ENCODE measurements around the gene ABCC1. TPM values are rescaled to one million over a fixed set of nuclear protein-coding genes. Genes with fewer than 3 reads are reported as not detected.

ABCC1 gene
- polyA plus RNA-seq, 1 of the 3 experiments (the other 2 are of a cell fraction): 23.7 TPM

- no peaks in the 10 kb centered on the region for H3K27me3 ChIP-seq (ENCODE audit: insufficient read depth)
- peaks cover 96% of the 10 kb centered on the region for H3K79me2 ChIP-seq (ENCODE audit: insufficient read depth)
- peaks cover 3% of the 10 kb centered on the region; the same call in 1 of the 2 replicates for H4K20me1 ChIP-seq (ENCODE audit: insufficient read depth)
- no peak overlapping the region for H3K27ac ChIP-seq (ENCODE audit: low read depth in 2 of 2, low read length in 1 of 2)
- peaks cover 0 to 9% of the 10 kb centered on the region in 2 experiments for H3K36me3 ChIP-seq (replicated peaks in 1 of 2; ENCODE audit: control insufficient read depth in 1 of 2, insufficient read depth in 2 of 2, low read length in 1 of 2)
- H3F3A ChIP-seq (replicated peaks; ENCODE audit: insufficient read depth): peaks cover 7% of the 10 kb centered on the region
- H3K9ac ChIP-seq: no peak overlapping the region
- TF ChIP-seq NFIC (IDR thresholded peaks at IDR 0.05; ENCODE audit: borderline replicate concordance): no peak
- TF ChIP-seq REST (IDR thresholded peaks at IDR 0.05; ENCODE audit: low read depth, low read length): no peak
- no peak for TF ChIP-seq ELF1 (IDR thresholded peaks at IDR 0.05)
- TF ChIP-seq FOSL2 (IDR thresholded peaks at IDR 0.05; ENCODE audit: borderline replicate concordance, low read depth): no peak
- TF ChIP-seq GATA2 (CRISPR knock-in tag; IDR thresholded peaks at IDR 0.05): no peak
- TF ChIP-seq JUND (IDR thresholded peaks at IDR 0.05): no peak
- TF ChIP-seq SIN3A (IDR thresholded peaks at IDR 0.05; ENCODE audit: borderline replicate concordance, low read depth, low read length): no peak
- TF ChIP-seq MEF2A (IDR thresholded peaks at IDR 0.05; ENCODE audit: borderline replicate concordance, low read depth): no peak
- no peak for TF ChIP-seq MAX (IDR thresholded peaks at IDR 0.05; ENCODE audit: low read depth)
- ChIA-PET POLR2A (no interaction called here), CTCF (interaction anchor here (0.7 kb wide), 1 partner anchor 65 kb away, joined by 5 read pairs; no protein-coding TSS in a partner anchor)
- H3K9me2 ChIP-seq: no peaks in the 10 kb centered on the region
- peaks cover 4 to 8% of the 10 kb centered on the region in 2 experiments; a peak in 3 of 4 replicates for H3K4me1 ChIP-seq (ENCODE audit: control insufficient read depth in 1 of 2, insufficient read depth in 2 of 2, low read depth in 1 of 2, low read length in 1 of 2)
- no peak overlapping the region for H3K4me2 ChIP-seq
- WGBS (ENCODE audit: low lambda C conversion rate): 93% methylated on average over 9 of the region's 9 CpGs
- H3K9me3 ChIP-seq: no peaks in the 10 kb centered on the region
- DNase-seq: no peak
- no peak overlapping the region for H2AFZ ChIP-seq (ENCODE audit: low read depth)
- no peak overlapping the region for H3K4me3 ChIP-seq (ENCODE audit: low read depth in 2 of 2, low read length in 1 of 2)
Measured at GRCh38 chr16:15971440-15971815, 22.0 kb downstream of the ABCC1 start.

GRCh38 chr16:15972046-15972868, 22.8 kb downstream of the ABCC1 start:
- Histone ChIP-seq H3K9me2 (no peaks in the 10 kb centered on the region), H3K27me3 (ENCODE audit: insufficient read depth) (no peaks in the 10 kb centered on the region), H3K4me2 (no peak overlapping the region), H3K9me3 (no peaks in the 10 kb centered on the region), H3F3A (replicated peaks; ENCODE audit: insufficient read depth) (peaks cover 3% of the 10 kb centered on the region), H2AFZ (ENCODE audit: low read depth) (no peak overlapping the region), H3K9ac (no peak overlapping the region), H3K27ac (ENCODE audit: low read depth in 2 of 2, low read length in 1 of 2) (no peak overlapping the region), H3K36me3 (replicated peaks in 1 of 2; ENCODE audit: control insufficient read depth in 1 of 2, insufficient read depth in 2 of 2, low read length in 1 of 2) (peaks cover 0 to 13% of the 10 kb centered on the region in 2 experiments), H4K20me1 (ENCODE audit: insufficient read depth) (peaks cover 3% of the 10 kb centered on the region; the same call in 1 of the 2 replicates), H3K79me2 (ENCODE audit: insufficient read depth) (peaks cover 96% of the 10 kb centered on the region), H3K4me3 (ENCODE audit: low read depth in 2 of 2, low read length in 1 of 2) (no peak overlapping the region), H3K4me1 (ENCODE audit: control insufficient read depth in 1 of 2, insufficient read depth in 2 of 2, low read depth in 1 of 2, low read length in 1 of 2) (no peaks in the 10 kb centered on the region; a peak in 1 of 4 replicates)
- TF ChIP-seq REST (IDR thresholded peaks at IDR 0.05; ENCODE audit: low read depth, low read length) (no peak), POLR2AphosphoS5 (IDR thresholded peaks at IDR 0.05; ENCODE audit: low read depth, low read length) (no peak), GATA2 (CRISPR knock-in tag; IDR thresholded peaks at IDR 0.05) (no peak), MAX (IDR thresholded peaks at IDR 0.05; ENCODE audit: low read depth) (no peak), IRF3 (IDR thresholded peaks at IDR 0.05; ENCODE audit: low read depth, low read length) (no peak), ZBTB33 (IDR thresholded peaks at IDR 0.05; ENCODE audit: borderline replicate concordance, low read depth) (no peak)
- DNase-seq: no peak
- ChIA-PET POLR2A (no interaction called here), CTCF (interaction anchor here (0.7 kb wide), 1 partner anchor 66 kb away, joined by 5 read pairs; no protein-coding TSS in a partner anchor)
- 61% methylated on average over 3 of the region's 3 CpGs for WGBS (ENCODE audit: low lambda C conversion rate)

All from SK-N-SH (cell line).